GM19099 (cell line): ENCODE data around the gene NRXN3.

Experiments used
- POLR2A ChIP-seq: IDR thresholded peaks from 3 replicates; pipeline ENCODE4 v1.6.1; 2011; ENCODE audit warnings: low read depth; ENCODE audit not compliant: insufficient read length; ENCODE audit errors: extremely low read depth

NRXN3 gene

GRCh38 chr14:78667141-78667540 is 497.0 kb downstream of the NRXN3 start:
- TF ChIP-seq POLR2A: no peak

- TF ChIP-seq POLR2A: no peak
These were observed 503.7 kb downstream of the NRXN3 start for GRCh38 chr14:78673845-78674244.

- TF ChIP-seq POLR2A: no peak
These were observed 504.6 kb downstream of the NRXN3 start for GRCh38 chr14:78674820-78675219.

- TF ChIP-seq POLR2A: no peak
These were observed 513.0 kb downstream of the NRXN3 start for GRCh38 chr14:78683206-78683605.

- no peak for TF ChIP-seq POLR2A
These were observed 513.8 kb downstream of the NRXN3 start for GRCh38 chr14:78683981-78684380.

GRCh38 chr14:78688503-78688902 is 518.3 kb downstream of the NRXN3 start:
- no peak for TF ChIP-seq POLR2A

GRCh38 chr14:78690836-78691235 is 520.7 kb downstream of the NRXN3 start:
- TF ChIP-seq POLR2A: no peak

- TF ChIP-seq POLR2A: no peak
These were observed 527.2 kb downstream of the NRXN3 start for GRCh38 chr14:78697341-78697740.

- TF ChIP-seq POLR2A: no peak
These were observed 528.8 kb downstream of the NRXN3 start for GRCh38 chr14:78698991-78699390.

GRCh38 chr14:78700236-78700635 is 530.1 kb downstream of the NRXN3 start:
- no peak for TF ChIP-seq POLR2A

GRCh38 chr14:78701246-78701645 is 531.1 kb downstream of the NRXN3 start:
- no peak for TF ChIP-seq POLR2A

GRCh38 chr14:78704965-78705364 is 534.8 kb downstream of the NRXN3 start:
- no peak for TF ChIP-seq POLR2A

GRCh38 chr14:78705989-78706388 is 535.8 kb downstream of the NRXN3 start:
- no peak for TF ChIP-seq POLR2A

- no peak for TF ChIP-seq POLR2A
These were observed 539.8 kb downstream of the NRXN3 start for GRCh38 chr14:78709795-78710557.

- TF ChIP-seq POLR2A: no peak
These were observed 540.8 kb downstream of the NRXN3 start for GRCh38 chr14:78710963-78711362.

GRCh38 chr14:78713716-78714115 is 543.5 kb downstream of the NRXN3 start:
- TF ChIP-seq POLR2A: no peak

- no peak for TF ChIP-seq POLR2A
These were observed 544.5 kb downstream of the NRXN3 start for GRCh38 chr14:78714711-78715110.
